ENCODE results near the gene CNGA2. TPM values are rescaled to one million over a fixed set of nuclear protein-coding genes. Genes with fewer than 3 reads are reported as not detected.
"Not testable (repeated sequence)": the region's sequence is repeated elsewhere in the genome, so short reads cannot be mapped to it uniquely, and the experiment has no call there.

Gene CNGA2
- total and polyA plus RNA-seq, 5 donors from 2014 or later, result not detected

- not testable (repeated sequence) for H3K4me3 ChIP-seq (ENCODE audit: low read depth, low read length); H3K36me3 ChIP-seq (ENCODE audit: control insufficient read depth, insufficient read depth, low read length); H3K36me3 Mint-ChIP-seq; H3K4me1 ChIP-seq (ENCODE audit: control insufficient read depth, insufficient read depth, low read length, poor library complexity, severe bottlenecking); H3K4me3 Mint-ChIP-seq; H3K9me3 Mint-ChIP-seq; H3K27ac Mint-ChIP-seq; H3K27ac ChIP-seq (ENCODE audit: insufficient read depth, low read length, poor library complexity, severe bottlenecking); H3K4me1 Mint-ChIP-seq; H3K9me3 ChIP-seq (ENCODE audit: control insufficient read depth in 2 of 2, low read length in 2 of 2); ATAC-seq (ENCODE audit: low read depth in 2 of 2); H3K27me3 ChIP-seq (ENCODE audit: control insufficient read depth, insufficient read depth, low read length); DNase-seq
- H3K27me3 Mint-ChIP-seq, result peaks cover 16% of the 10 kb centered on the region
Measured at GRCh38 chrX:151697082-151697481, 37.5 kb upstream of the CNGA2 start.

- H3K4me3 Mint-ChIP-seq, result no peak overlapping the region
- H3K9me3 ChIP-seq (ENCODE audit: control insufficient read depth in 2 of 2, low read length in 2 of 2), result no peaks in the 10 kb centered on the region
- H3K27ac ChIP-seq (ENCODE audit: insufficient read depth, low read length, poor library complexity, severe bottlenecking), result no peak overlapping the region
- ATAC-seq (ENCODE audit: low read depth in 2 of 2) (no peak), DNase-seq (no peak)
- no peak overlapping the region for H3K4me3 ChIP-seq (ENCODE audit: low read depth, low read length)
- H3K4me1 ChIP-seq (ENCODE audit: control insufficient read depth, insufficient read depth, low read length, poor library complexity, severe bottlenecking), result no peaks in the 10 kb centered on the region
- H3K9me3 Mint-ChIP-seq, result peaks cover 0 to under 1% (median 0%) of the 10 kb centered on the region in 7 donors
- peaks cover 0 to 2% (median 0%) of the 10 kb centered on the region in 4 donors for H3K4me1 Mint-ChIP-seq
- H3K36me3 ChIP-seq (ENCODE audit: control insufficient read depth, insufficient read depth, low read length), result no peaks in the 10 kb centered on the region
- H3K27me3 ChIP-seq (ENCODE audit: control insufficient read depth, insufficient read depth, low read length), result no peaks in the 10 kb centered on the region
- no peaks in the 10 kb centered on the region for H3K36me3 Mint-ChIP-seq
- no peak overlapping the region for H3K27ac Mint-ChIP-seq
- H3K27me3 Mint-ChIP-seq, result peaks cover 16% of the 10 kb centered on the region
Measured at GRCh38 chrX:151697522-151697921, 37.0 kb upstream of the CNGA2 start.

- Mint-ChIP-seq H3K27ac (no peak overlapping the region), H3K4me1 (peaks cover 0 to 2% (median 0%) of the 10 kb centered on the region in 4 donors)
Measured at GRCh38 chrX:151698485-151698884, 36.1 kb upstream of the CNGA2 start.

GRCh38 chrX:151699746-151700145 lies 34.8 kb upstream of the CNGA2 start:
- Histone ChIP-seq H3K27me3 (ENCODE audit: control insufficient read depth, insufficient read depth, low read length) (no peaks in the 10 kb centered on the region), H3K4me1 (ENCODE audit: control insufficient read depth, insufficient read depth, low read length, poor library complexity, severe bottlenecking) (no peaks in the 10 kb centered on the region), H3K36me3 (ENCODE audit: control insufficient read depth, insufficient read depth, low read length) (no peaks in the 10 kb centered on the region), H3K9me3 (ENCODE audit: control insufficient read depth in 2 of 2, low read length in 2 of 2) (no peaks in the 10 kb centered on the region), H3K4me3 (ENCODE audit: low read depth, low read length) (no peak overlapping the region), H3K27ac (ENCODE audit: insufficient read depth, low read length, poor library complexity, severe bottlenecking) (no peak overlapping the region)
- Mint-ChIP-seq H3K4me3 (no peak overlapping the region), H3K9me3 (peaks cover 0 to 2% (median 0%) of the 10 kb centered on the region in 7 donors), H3K27ac (peak overlapping the region in 1 of 3 donors; percentile 59), H3K27me3 (peaks cover 16% of the 10 kb centered on the region), H3K4me1 (peaks cover 0 to 2% (median 0%) of the 10 kb centered on the region in 4 donors), H3K36me3 (no peaks in the 10 kb centered on the region)
- DNase-seq, result no peak
- ATAC-seq (ENCODE audit: low read depth in 2 of 2), result no peak

More at GRCh38 chrX:151698485-151698884, 36.1 kb upstream of the CNGA2 start:
- Mint-ChIP-seq H3K4me3 (no peak overlapping the region), H3K9me3 (no peaks in the 10 kb centered on the region), H3K36me3 (no peaks in the 10 kb centered on the region), H3K27me3 (peaks cover 16% of the 10 kb centered on the region)
- H3K27me3 ChIP-seq (ENCODE audit: control insufficient read depth, insufficient read depth, low read length), result no peaks in the 10 kb centered on the region
- ATAC-seq (ENCODE audit: low read depth in 2 of 2) (no peak), DNase-seq (no peak)
- H3K4me1 ChIP-seq (ENCODE audit: control insufficient read depth, insufficient read depth, low read length, poor library complexity, severe bottlenecking), result no peaks in the 10 kb centered on the region
- H3K9me3 ChIP-seq (ENCODE audit: control insufficient read depth in 2 of 2, low read length in 2 of 2), result no peaks in the 10 kb centered on the region
- H3K4me3 ChIP-seq (ENCODE audit: low read depth, low read length), result no peak overlapping the region
- no peaks in the 10 kb centered on the region for H3K36me3 ChIP-seq (ENCODE audit: control insufficient read depth, insufficient read depth, low read length)
- H3K27ac ChIP-seq (ENCODE audit: insufficient read depth, low read length, poor library complexity, severe bottlenecking), result no peak overlapping the region

GRCh38 chrX:151700581-151700980 lies 34.0 kb upstream of the CNGA2 start:
- H3K4me3 ChIP-seq (ENCODE audit: low read depth, low read length), result no peak overlapping the region
- H3K4me1 ChIP-seq (ENCODE audit: control insufficient read depth, insufficient read depth, low read length, poor library complexity, severe bottlenecking), result no peaks in the 10 kb centered on the region
- no peaks in the 10 kb centered on the region for H3K9me3 ChIP-seq (ENCODE audit: control insufficient read depth in 2 of 2, low read length in 2 of 2)
- no peaks in the 10 kb centered on the region for H3K36me3 Mint-ChIP-seq
- no peak for DNase-seq
- H3K4me1 Mint-ChIP-seq, result peaks cover 0 to under 1% (median 0%) of the 10 kb centered on the region in 4 donors
- H3K27me3 ChIP-seq (ENCODE audit: control insufficient read depth, insufficient read depth, low read length), result no peaks in the 10 kb centered on the region
- H3K36me3 ChIP-seq (ENCODE audit: control insufficient read depth, insufficient read depth, low read length), result no peaks in the 10 kb centered on the region
- no peak overlapping the region for H3K27ac ChIP-seq (ENCODE audit: insufficient read depth, low read length, poor library complexity, severe bottlenecking)
- no peak overlapping the region for H3K4me3 Mint-ChIP-seq
- H3K27me3 Mint-ChIP-seq, result peaks cover 15% of the 10 kb centered on the region
- ATAC-seq (ENCODE audit: low read depth in 2 of 2), result no peak
- peaks cover 0 to 2% (median 0%) of the 10 kb centered on the region in 7 donors for H3K9me3 Mint-ChIP-seq
- H3K27ac Mint-ChIP-seq, result no peak overlapping the region

- no peak for ATAC-seq (ENCODE audit: low read depth in 2 of 2)
- Histone ChIP-seq H3K9me3 (ENCODE audit: control insufficient read depth in 2 of 2, low read length in 2 of 2) (no peaks in the 10 kb centered on the region), H3K27me3 (ENCODE audit: control insufficient read depth, insufficient read depth, low read length) (no peaks in the 10 kb centered on the region), H3K4me3 (ENCODE audit: low read depth, low read length) (no peak overlapping the region), H3K36me3 (ENCODE audit: control insufficient read depth, insufficient read depth, low read length) (no peaks in the 10 kb centered on the region), H3K4me1 (ENCODE audit: control insufficient read depth, insufficient read depth, low read length, poor library complexity, severe bottlenecking) (no peaks in the 10 kb centered on the region), H3K27ac (ENCODE audit: insufficient read depth, low read length, poor library complexity, severe bottlenecking) (no peak overlapping the region)
- Mint-ChIP-seq H3K4me1 (no peaks in the 10 kb centered on the region), H3K27me3 (peaks cover 10% of the 10 kb centered on the region), H3K9me3 (peaks cover 0 to 2% (median 0%) of the 10 kb centered on the region in 7 donors), H3K36me3 (no peaks in the 10 kb centered on the region), H3K4me3 (no peak overlapping the region), H3K27ac (no peak overlapping the region)
- no peak for DNase-seq
Measured at GRCh38 chrX:151701071-151701470, 33.5 kb upstream of the CNGA2 start.

- no peaks in the 10 kb centered on the region for H3K36me3 ChIP-seq (ENCODE audit: control insufficient read depth, insufficient read depth, low read length)
- ATAC-seq (ENCODE audit: low read depth in 2 of 2) (no peak), DNase-seq (no peak)
- no peaks in the 10 kb centered on the region for H3K4me1 ChIP-seq (ENCODE audit: control insufficient read depth, insufficient read depth, low read length, poor library complexity, severe bottlenecking)
- no peak overlapping the region for H3K4me3 ChIP-seq (ENCODE audit: low read depth, low read length)
- H3K27ac ChIP-seq (ENCODE audit: insufficient read depth, low read length, poor library complexity, severe bottlenecking), result no peak overlapping the region
- Mint-ChIP-seq H3K27me3 (peaks cover 10% of the 10 kb centered on the region), H3K9me3 (peaks cover 0 to 2% (median 0%) of the 10 kb centered on the region in 7 donors), H3K4me3 (no peak overlapping the region), H3K4me1 (no peaks in the 10 kb centered on the region), H3K36me3 (no peaks in the 10 kb centered on the region), H3K27ac (no peak overlapping the region)
- H3K9me3 ChIP-seq (ENCODE audit: control insufficient read depth in 2 of 2, low read length in 2 of 2), result no peaks in the 10 kb centered on the region
- H3K27me3 ChIP-seq (ENCODE audit: control insufficient read depth, insufficient read depth, low read length), result no peaks in the 10 kb centered on the region
Measured at GRCh38 chrX:151701531-151701930, 33.0 kb upstream of the CNGA2 start.

GRCh38 chrX:151702026-151702714 lies 32.4 kb upstream of the CNGA2 start:
- Histone ChIP-seq H3K36me3 (ENCODE audit: control insufficient read depth, insufficient read depth, low read length) (no peaks in the 10 kb centered on the region), H3K9me3 (ENCODE audit: control insufficient read depth in 2 of 2, low read length in 2 of 2) (no peaks in the 10 kb centered on the region), H3K4me3 (ENCODE audit: low read depth, low read length) (no peak overlapping the region), H3K27ac (ENCODE audit: insufficient read depth, low read length, poor library complexity, severe bottlenecking) (no peak overlapping the region), H3K27me3 (ENCODE audit: control insufficient read depth, insufficient read depth, low read length) (no peaks in the 10 kb centered on the region), H3K4me1 (ENCODE audit: control insufficient read depth, insufficient read depth, low read length, poor library complexity, severe bottlenecking) (no peaks in the 10 kb centered on the region)
- Mint-ChIP-seq H3K36me3 (no peaks in the 10 kb centered on the region), H3K4me1 (no peaks in the 10 kb centered on the region), H3K27me3 (peaks cover 7% of the 10 kb centered on the region), H3K4me3 (no peak overlapping the region), H3K27ac (no peak overlapping the region), H3K9me3 (peaks cover 0 to 2% (median 0%) of the 10 kb centered on the region in 7 donors)
- ATAC-seq (ENCODE audit: low read depth in 2 of 2) (no peak), DNase-seq (no peak)
